Subcutaneous adipose tissue (tissue), 4 donors: ENCODE data around the gene PROKR1. TPM values are rescaled to one million over a fixed set of nuclear protein-coding genes. Genes with fewer than 3 reads are reported as not detected.

Experiments
- CTCF ChIP-seq: fragments of 450-650 bp; IDR thresholded peaks from one replicate; pipeline ENCODE4 v1.5.1; 2016; ENCODE audit warnings: low read depth, mild to moderate bottlenecking, control low read depth, antibody characterized with exemption, moderate library complexity
- total RNA-seq, 4 donors: library from RNA; depleted of rRNA; stranded (reverse); fragments of >200 nt; gene quantifications; one replicate each; pipeline ENCODE4 v1.1.0, GENCODE V29; 2016

Gene PROKR1
- total RNA-seq, 4 donors from 2014 or later = under 0.01 to 0.65 (median 0.20) TPM

GRCh38 chr2:68659081-68659480, 15.7 kb downstream of the PROKR1 start:
- no peak for TF ChIP-seq CTCF

GRCh38 chr2:68660658-68661057, 17.3 kb downstream of the PROKR1 start:
- no peak for TF ChIP-seq CTCF

- no peak for TF ChIP-seq CTCF
Measured at GRCh38 chr2:68662466-68662865, 19.1 kb downstream of the PROKR1 start.

GRCh38 chr2:68663371-68664156, 20.2 kb downstream of the PROKR1 start:
- TF ChIP-seq CTCF = no peak

- no peak for TF ChIP-seq CTCF
Measured at GRCh38 chr2:68667371-68667770, 24.0 kb downstream of the PROKR1 start.

GRCh38 chr2:68669651-68670050, 26.3 kb downstream of the PROKR1 start:
- TF ChIP-seq CTCF = no peak

GRCh38 chr2:68671961-68672360, 28.6 kb downstream of the PROKR1 start:
- TF ChIP-seq CTCF = no peak
